Pancreas (tissue), 10 donors: ENCODE measurements around the gene EXOSC10. TPM values are rescaled to one million over a fixed set of nuclear protein-coding genes. Genes with fewer than 3 reads are reported as not detected.
"Not testable (repeated sequence)": the region's sequence is repeated elsewhere in the genome, so short reads cannot be mapped to it uniquely, and the experiment has no call there.

ENCODE experiments used
- ATAC-seq, 4 donors: fragments of 200-7000 bp; cut with Tn5 transposase; one replicate each; pipeline versions ENCODE4 v1.8.0 to v1.9.1; 2020; ENCODE audit warnings: mild to moderate bottlenecking in 4 of 4, moderate library complexity in 4 of 4
- DNase-seq, 6 donors: peaks; one replicate each; pipeline ENCODE4 v3.0.0-alpha.2; 2020
- FAIRE-seq: peaks from 2 replicates; lab custom pipeline; 2012; peaks lifted over from hg19 to GRCh38; lab: Jason Lieb, UNC
- H3K27ac ChIP-seq, 4 donors: fragments of 200-600 bp; sonication (generic); 1 replicate in 3 of 4; 2 replicates in 1 of 4; pipeline versions ENCODE4 v1.5.0 to v1.8.0; 2020
- H3K27me3 ChIP-seq, 4 donors: fragments of 200-600 bp; one replicate each; pipeline ENCODE4 v1.8.0; 2021
- H3K36me3 ChIP-seq, 3 donors: fragments of 200-600 bp; sonication (generic) in 1 of 3; one replicate each; pipeline versions ENCODE4 v1.5.0 to v1.8.0; 2020 to 2021
- H3K4me1 ChIP-seq, 3 donors: fragments of 200-600 bp; one replicate each; pipeline ENCODE4 v1.8.0; 2021
- H3K4me3 ChIP-seq, 4 donors: fragments of 200-600 bp; sonication (generic) in 2 of 4; one replicate each; pipeline versions ENCODE4 v1.5.0 to v1.8.0; 2020 to 2021
- H3K9me3 ChIP-seq, 4 donors: fragments of 200-600 bp; one replicate each; pipeline ENCODE4 v1.8.0; 2021
- WGBS, 2 donors: extraction: QIAGEN DNeasy Blood & Tissue Kit; methylation state at CpG; one replicate each; pipeline ENCODE4 v1.1.7; 2013; 5-methylcytosine and 5-hydroxymethylcytosine counted together
- intact Hi-C, 3 donors: fragments of 100-400 bp; cut with DNase I; formaldehyde crosslinking; loops; one replicate each; pipeline versions ENCODE4 v1.11.1 to v1.14.2; 2022
- polyA plus RNA-seq, 2 donors: library from polyadenylated mRNA; stranded (reverse); fragments of 200-250 nt; gene quantifications; one replicate each; pipeline ENCODE4 v1.2.3, GENCODE V29; 2013
- total RNA-seq, 6 donors: library from RNA; stranded (reverse); fragmentation: NEBNext Ultra II Directional in 4 of 6; extraction: Animal tissue kit (Norgen Biotek cat#: 25700) in 4 of 6; gene quantifications; one replicate each; pipeline versions ENCODE4 v1.2.1 to v1.2.4, GENCODE V29; 2021 to 2023
- TF ChIP-seq, protein P1 (sequence below), 4 donors: fragments of 200-600 bp; sonication (generic) in 3 of 4; IDR thresholded peaks; one replicate each; pipeline versions ENCODE4 v1.5.0 to v1.8.0; 2021; ENCODE audit warnings: antibody characterized with exemption in 4 of 4
- donor health status: healthy with polysubstance abuse.
- donor health status: DM: no; HTN: no; CAD: no; lungs with moderate emphysema.
- donor health status: DM: no; HTN: no; CAD: no.
- donor health status: control.
- donor health status: control.
- donor health status: Bipolar disorder and iron deficiency.
- donor health status: DM: yes; HTN: yes; CAD: no.
- donor health status: DM: no; HTN: no; CAD: no.
- donor health status: DM: no; HTN: no; CAD: no.
- donor health status: DM: yes; HTN: yes; CAD: no.

The EXOSC10 gene
- total and polyA plus RNA-seq, 8 donors: 16.3 to 65.1 (median 22.3) TPM

DNA sequence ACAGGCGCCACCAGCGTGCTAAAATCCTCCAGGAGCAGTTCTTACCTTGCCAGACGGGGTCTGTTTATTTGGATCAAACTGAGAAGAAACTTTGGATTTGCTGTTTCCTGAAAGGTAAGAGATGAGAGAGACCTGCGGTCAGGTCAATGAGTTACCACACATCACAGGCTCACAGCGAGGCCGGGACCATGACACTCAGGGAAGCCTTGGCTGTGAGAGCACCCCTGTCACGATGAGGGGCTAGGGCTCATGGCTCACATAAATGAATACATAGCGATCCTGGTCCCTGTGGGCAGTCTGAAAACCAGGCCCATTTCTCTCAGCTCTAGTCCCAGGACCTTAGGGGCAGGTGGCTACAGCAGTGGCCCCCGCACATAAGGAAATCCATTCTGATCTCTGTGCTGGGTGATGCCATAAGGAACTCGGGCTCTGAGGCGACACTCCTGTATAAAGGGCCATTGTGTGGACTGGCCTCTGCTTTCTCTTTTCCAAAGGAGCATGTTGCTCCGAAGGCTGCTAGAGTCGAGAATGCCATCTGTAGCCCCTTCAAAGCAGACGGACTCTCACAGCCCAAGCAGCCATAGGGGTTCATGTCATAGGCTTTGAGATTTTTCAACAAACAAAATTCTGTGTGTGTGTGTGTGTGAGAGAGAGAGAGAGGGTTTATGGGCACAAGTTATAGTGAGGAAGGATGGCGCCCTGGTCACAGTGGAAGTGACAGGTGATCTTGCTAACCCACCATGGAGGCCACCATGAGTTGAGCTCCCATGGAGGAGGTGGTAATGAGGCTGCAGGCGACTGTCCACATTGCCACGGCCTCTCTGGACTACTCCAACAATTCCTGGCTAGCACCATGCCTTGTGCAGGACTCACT lies 30.8 kb downstream of the EXOSC10 start:
- H3K9me3 ChIP-seq: no peaks in the 10 kb centered on the region
- peak in 1 of 6 donors; percentile 31 for DNase-seq
- peaks cover 8 to 18% (median 11%) of the 10 kb centered on the region in 3 donors for H3K4me1 ChIP-seq
- H3K4me3 ChIP-seq: no peak overlapping the region
- 94 to 96% methylated on average over 17 of the region's 17 CpGs for WGBS, 2 donors
- no peak overlapping the region for H3K27ac ChIP-seq
- no peak for FAIRE-seq
- H3K27me3 ChIP-seq: no peaks in the 10 kb centered on the region
- TF ChIP-seq, protein P1, sequence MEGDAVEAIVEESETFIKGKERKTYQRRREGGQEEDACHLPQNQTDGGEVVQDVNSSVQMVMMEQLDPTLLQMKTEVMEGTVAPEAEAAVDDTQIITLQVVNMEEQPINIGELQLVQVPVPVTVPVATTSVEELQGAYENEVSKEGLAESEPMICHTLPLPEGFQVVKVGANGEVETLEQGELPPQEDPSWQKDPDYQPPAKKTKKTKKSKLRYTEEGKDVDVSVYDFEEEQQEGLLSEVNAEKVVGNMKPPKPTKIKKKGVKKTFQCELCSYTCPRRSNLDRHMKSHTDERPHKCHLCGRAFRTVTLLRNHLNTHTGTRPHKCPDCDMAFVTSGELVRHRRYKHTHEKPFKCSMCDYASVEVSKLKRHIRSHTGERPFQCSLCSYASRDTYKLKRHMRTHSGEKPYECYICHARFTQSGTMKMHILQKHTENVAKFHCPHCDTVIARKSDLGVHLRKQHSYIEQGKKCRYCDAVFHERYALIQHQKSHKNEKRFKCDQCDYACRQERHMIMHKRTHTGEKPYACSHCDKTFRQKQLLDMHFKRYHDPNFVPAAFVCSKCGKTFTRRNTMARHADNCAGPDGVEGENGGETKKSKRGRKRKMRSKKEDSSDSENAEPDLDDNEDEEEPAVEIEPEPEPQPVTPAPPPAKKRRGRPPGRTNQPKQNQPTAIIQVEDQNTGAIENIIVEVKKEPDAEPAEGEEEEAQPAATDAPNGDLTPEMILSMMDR (IDR thresholded peaks at IDR 0.05): no peak
- no peak for ATAC-seq
- peaks cover 0 to 35% (median 25%) of the 10 kb centered on the region in 3 donors for H3K36me3 ChIP-seq
- intact Hi-C loops: no loop called here

DNA sequence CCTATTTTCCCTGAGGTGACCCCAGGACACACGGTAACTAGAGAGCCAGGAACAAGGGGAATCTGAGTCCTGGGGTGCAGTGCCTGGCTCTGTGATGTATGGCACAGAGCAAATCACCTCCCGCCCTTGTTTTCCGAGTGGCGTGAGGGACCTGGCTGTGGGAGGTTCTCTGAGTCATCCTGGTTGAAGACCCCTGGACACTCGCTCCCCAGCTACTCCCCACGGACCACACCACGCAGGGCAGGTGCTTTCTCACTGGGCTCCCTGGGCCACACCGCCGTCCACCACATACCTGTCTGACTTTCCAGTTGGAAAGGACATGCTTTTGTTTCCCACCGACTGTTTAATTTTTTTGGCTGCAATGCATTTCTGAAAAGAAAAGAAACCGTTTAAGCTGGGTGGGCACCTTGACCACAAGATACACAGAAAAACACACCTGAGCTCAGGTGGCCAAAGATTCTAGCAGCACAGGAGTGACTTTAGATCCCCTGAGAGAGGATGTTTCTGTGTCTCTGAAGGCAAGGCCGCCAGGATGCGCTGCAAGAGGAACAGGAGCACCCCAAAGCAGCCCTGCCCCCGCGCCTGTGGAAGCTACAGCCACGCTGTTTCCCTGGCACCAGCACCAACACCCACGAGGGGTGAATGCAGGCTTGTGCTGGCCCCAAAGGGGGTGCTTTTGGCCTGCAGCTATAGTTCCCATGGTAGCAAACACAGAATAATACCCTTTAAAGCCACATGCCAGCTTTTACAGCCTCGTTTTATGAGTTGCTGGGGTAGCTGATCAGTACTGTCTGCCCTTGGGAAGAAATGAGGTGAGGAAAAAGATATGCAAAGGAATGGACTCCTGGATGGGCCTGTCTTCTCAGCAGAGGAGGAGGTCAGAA lies 31.7 kb downstream of the EXOSC10 start:
- H3K4me1 ChIP-seq: peaks cover 8 to 17% (median 11%) of the 10 kb centered on the region in 3 donors
- 92 to 96% methylated on average over 18 of the region's 18 CpGs for WGBS, 2 donors
- no peak for FAIRE-seq
- TF ChIP-seq, protein P1 (IDR thresholded peaks at IDR 0.05): no peak
- no peaks in the 10 kb centered on the region for H3K9me3 ChIP-seq
- H3K4me3 ChIP-seq: no peak overlapping the region
- H3K27me3 ChIP-seq: no peaks in the 10 kb centered on the region
- no peak overlapping the region for H3K27ac ChIP-seq
- no peak for ATAC-seq
- peaks cover 0 to 35% (median 20%) of the 10 kb centered on the region in 3 donors for H3K36me3 ChIP-seq
- DNase-seq: peak in 3 of 6 donors; percentile 5 to 37 (median 30)
- intact Hi-C loops: no loop called here

DNA sequence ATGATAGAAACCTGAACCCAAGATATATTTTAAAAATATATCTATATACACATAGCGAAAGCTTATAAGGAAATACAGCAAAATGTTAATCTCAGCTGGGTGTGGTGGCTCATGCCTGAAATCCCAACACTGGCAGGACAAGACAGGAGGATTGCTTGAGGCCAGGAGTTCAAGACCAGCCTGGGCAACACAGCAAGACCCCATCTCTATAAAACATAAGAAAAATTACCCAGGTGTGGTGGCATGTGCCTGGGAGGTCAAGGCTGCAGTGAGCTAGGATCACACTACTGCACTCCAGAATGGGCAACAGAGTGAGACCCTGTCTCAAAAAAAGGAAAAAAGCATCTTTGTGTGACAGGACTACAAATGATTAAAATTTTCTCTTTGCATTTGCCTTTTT lies 33.9 kb downstream of the EXOSC10 start:
- H3K36me3 ChIP-seq: peaks cover 0 to 35% (median 20%) of the 10 kb centered on the region in 3 donors
- FAIRE-seq (no peak), ATAC-seq (no peak), DNase-seq (no peak)
- whole genome bisulfite sequencing, 2 donors: 98 to 100% methylated on average over 1 of the region's 1 CpG
- H3K9me3 ChIP-seq: no peaks in the 10 kb centered on the region
- no peak overlapping the region for H3K4me3 ChIP-seq
- TF ChIP-seq, protein P1 (IDR thresholded peaks at IDR 0.05): no peak
- peaks cover 0 to 6% (median 2%) of the 10 kb centered on the region in 3 donors for H3K4me1 ChIP-seq
- H3K27ac ChIP-seq: no peak overlapping the region
- no peaks in the 10 kb centered on the region for H3K27me3 ChIP-seq
- intact Hi-C loops: no loop called here

DNA sequence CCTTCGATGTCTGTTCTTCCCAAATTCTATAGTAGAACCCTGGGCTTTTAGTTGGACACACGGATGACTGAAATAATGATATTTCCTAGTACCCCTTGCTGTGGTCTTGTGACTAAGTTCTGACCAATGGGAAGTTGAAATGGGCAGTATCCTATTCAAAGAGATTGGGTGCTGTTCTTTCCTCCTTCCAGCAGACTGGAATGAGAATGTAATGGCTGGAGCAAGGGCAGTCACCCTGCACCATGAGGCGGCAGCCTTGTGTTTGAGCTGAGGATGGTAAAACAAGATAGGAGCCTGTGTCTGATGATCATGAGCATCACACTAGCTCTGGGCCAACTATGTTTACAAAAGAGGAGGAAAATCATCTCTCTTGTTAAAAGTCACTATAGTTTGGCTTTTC lies 34.7 kb downstream of the EXOSC10 start:
- Histone ChIP-seq H3K36me3 (peaks cover 0 to 35% (median 20%) of the 10 kb centered on the region in 3 donors), H3K4me3 (no peak overlapping the region), H3K4me1 (peaks cover 0 to 3% (median 0%) of the 10 kb centered on the region in 3 donors), H3K27ac (no peak overlapping the region), H3K9me3 (no peaks in the 10 kb centered on the region), H3K27me3 (no peaks in the 10 kb centered on the region)
- FAIRE-seq (no peak), ATAC-seq (no peak), DNase-seq (no peak)
- 98 to 100% methylated on average over 3 of the region's 3 CpGs for WGBS, 2 donors
- intact Hi-C loops: no loop called here
- TF ChIP-seq, protein P1 (IDR thresholded peaks at IDR 0.05): no peak

DNA sequence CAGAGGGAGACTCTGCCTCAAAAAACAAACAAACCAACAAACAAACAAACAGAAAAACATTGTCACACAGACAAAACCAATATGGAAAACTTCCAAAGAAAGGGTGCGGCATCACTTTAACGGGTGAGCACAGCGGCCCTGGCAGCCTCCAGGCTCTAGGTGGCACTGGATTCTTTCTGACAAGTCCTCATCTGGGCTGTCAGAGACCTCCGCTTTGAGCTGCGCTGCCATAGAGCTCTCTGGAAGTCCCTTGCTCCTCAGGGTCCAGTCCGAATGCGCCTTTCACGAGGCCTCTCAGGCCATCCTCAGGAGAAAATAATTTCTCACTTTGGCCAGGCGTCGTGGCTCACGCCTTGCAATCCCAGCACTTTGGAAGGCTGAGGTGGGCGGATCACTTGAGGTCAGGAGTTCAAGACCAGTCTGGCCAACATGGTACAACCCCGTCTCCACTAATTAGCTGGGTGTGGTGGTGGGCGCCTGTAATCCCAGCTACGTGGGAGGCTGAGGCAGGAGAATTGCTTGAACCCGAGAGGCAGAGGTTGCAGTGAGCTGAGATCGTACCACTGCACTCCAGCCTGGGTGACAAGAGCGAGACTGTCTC lies 35.6 kb downstream of the EXOSC10 start:
- peaks cover 0 to 29% (median 14%) of the 10 kb centered on the region in 3 donors for H3K36me3 ChIP-seq

More for the DNA sequence above, 35.6 kb downstream of the EXOSC10 start:
- H3K9me3 ChIP-seq, ATAC-seq, H3K4me1 ChIP-seq, intact Hi-C loops, H3K4me3 ChIP-seq, H3K27ac ChIP-seq, DNase-seq, H3K27me3 ChIP-seq, FAIRE-seq: not testable (repeated sequence)
- WGBS, 2 donors: 89 to 92% methylated on average over 17 to 18 of the region's 18 CpGs
